ENCODE data around the gene OPRD1. TPM values are rescaled to one million over a fixed set of nuclear protein-coding genes. Genes with fewer than 3 reads are reported as not detected.

OPRD1 gene
- polyA plus RNA-seq, 1 of the 3 experiments (the other 2 are of a cell fraction) = 0.07 TPM

DNA sequence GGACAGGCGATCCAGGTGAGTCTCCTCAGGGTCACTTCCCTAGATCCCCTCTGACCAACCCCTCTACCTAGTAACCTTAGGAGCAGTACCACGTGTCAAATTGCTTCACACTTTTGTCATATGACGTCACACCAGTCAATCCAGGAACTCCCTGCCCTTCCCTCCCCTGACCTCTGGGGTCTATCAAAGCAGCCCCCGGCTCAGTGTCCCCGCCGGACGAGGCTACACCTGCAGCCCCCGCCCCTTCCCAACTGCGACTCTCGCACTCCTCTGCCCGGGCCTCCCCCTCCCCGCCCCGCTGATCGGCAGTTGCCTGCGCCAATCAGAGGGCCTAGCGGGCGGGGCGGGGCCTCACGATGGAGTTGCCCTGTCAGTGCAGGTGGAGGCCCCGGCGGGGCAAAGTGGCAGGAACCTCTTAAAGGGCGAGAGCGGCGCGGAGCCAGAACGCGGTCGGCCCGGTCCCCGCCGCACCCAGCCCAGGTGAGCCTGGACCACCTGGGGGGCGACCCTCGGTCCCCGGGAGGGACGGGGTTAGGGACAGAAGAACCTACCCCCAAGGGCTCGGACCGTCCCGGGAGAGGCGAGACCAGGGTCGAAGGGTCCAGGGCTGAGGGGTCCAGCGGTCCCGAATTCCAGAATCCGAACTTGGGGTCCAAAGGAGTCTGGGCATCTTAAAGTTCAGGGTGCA lies 74.9 kb downstream of the OPRD1 start (continued):
- no peak for TF ChIP-seq REST (IDR thresholded peaks at IDR 0.05; ENCODE audit: low read depth, low read length)
- TF ChIP-seq TAF1 (IDR thresholded peaks at IDR 0.05; ENCODE audit: borderline replicate concordance, low read depth, low read length) = peak; percentile 25; the same call in 1 of the 2 replicates
- TF ChIP-seq RFX5 (IDR thresholded peaks at IDR 0.05; ENCODE audit: low read length) = no peak
- TF ChIP-seq TCF12 (IDR thresholded peaks at IDR 0.05) = no peak
- TF ChIP-seq MAX (IDR thresholded peaks at IDR 0.05; ENCODE audit: low read depth) = peak; percentile 28
- TF ChIP-seq SMC3 (IDR thresholded peaks at IDR 0.05; ENCODE audit: low read depth, low read length) = 0 out of 2 replicates have a peak, but pooled peaks have one; percentile 1
- no peak for TF ChIP-seq RAD21 (IDR thresholded peaks at IDR 0.05; ENCODE audit: low read length)
- TF ChIP-seq IRF3 (IDR thresholded peaks at IDR 0.05; ENCODE audit: low read depth, low read length) = peak; percentile 37; the same call in 1 of the 2 replicates
- TF ChIP-seq RCOR1 (IDR thresholded peaks at IDR 0.05; ENCODE audit: low read length) = no peak
- TF ChIP-seq PBX3 (IDR thresholded peaks at IDR 0.05) = peak; percentile 99
- no peak for TF ChIP-seq NFIC (IDR thresholded peaks at IDR 0.05; ENCODE audit: borderline replicate concordance)
- TF ChIP-seq, protein P1, sequence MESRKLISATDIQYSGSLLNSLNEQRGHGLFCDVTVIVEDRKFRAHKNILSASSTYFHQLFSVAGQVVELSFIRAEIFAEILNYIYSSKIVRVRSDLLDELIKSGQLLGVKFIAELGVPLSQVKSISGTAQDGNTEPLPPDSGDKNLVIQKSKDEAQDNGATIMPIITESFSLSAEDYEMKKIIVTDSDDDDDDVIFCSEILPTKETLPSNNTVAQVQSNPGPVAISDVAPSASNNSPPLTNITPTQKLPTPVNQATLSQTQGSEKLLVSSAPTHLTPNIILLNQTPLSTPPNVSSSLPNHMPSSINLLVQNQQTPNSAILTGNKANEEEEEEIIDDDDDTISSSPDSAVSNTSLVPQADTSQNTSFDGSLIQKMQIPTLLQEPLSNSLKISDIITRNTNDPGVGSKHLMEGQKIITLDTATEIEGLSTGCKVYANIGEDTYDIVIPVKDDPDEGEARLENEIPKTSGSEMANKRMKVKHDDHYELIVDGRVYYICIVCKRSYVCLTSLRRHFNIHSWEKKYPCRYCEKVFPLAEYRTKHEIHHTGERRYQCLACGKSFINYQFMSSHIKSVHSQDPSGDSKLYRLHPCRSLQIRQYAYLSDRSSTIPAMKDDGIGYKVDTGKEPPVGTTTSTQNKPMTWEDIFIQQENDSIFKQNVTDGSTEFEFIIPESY (IDR thresholded peaks at IDR 0.05; ENCODE audit: borderline replicate concordance, low read depth) = no peak
- no peak for TF ChIP-seq MEF2A (IDR thresholded peaks at IDR 0.05; ENCODE audit: borderline replicate concordance, low read depth)
- no peak for TF ChIP-seq POLR2AphosphoS5 (IDR thresholded peaks at IDR 0.05; ENCODE audit: low read depth, low read length)
